Bronchial epithelial cell (primary cell): Measurements from ENCODE around the gene TNRC6B. TPM values are rescaled to one million over a fixed set of nuclear protein-coding genes. Genes with fewer than 3 reads are reported as not detected.
"Not testable (repeated sequence)": the region's sequence is repeated elsewhere in the genome, so short reads cannot be mapped to it uniquely, and the experiment has no call there.

ENCODE experiments used
- DNase-seq: peaks from one replicate; pipeline ENCODE4 v3.0.0-alpha.2; 2010; ENCODE audit warnings: low read depth
- FAIRE-seq: peaks from 2 replicates; lab custom pipeline; 2011; peaks lifted over from hg19 to GRCh38; lab: Jason Lieb, UNC
- H3K27me3 ChIP-seq: 2 replicates; pipeline ENCODE4 v1.5.1; 2011; ENCODE audit warnings: low read length; ENCODE audit not compliant: control insufficient read depth, insufficient read depth
- H3K36me3 ChIP-seq: 2 replicates; pipeline ENCODE4 v1.5.1; 2011; ENCODE audit warnings: low read length; ENCODE audit not compliant: control insufficient read depth, insufficient read depth
- H3K4me3 ChIP-seq: 2 replicates; pipeline ENCODE4 v1.5.1; 2011; ENCODE audit warnings: mild to moderate bottlenecking, low read depth, low read length, control low read depth
- total RNA-seq: library from RNA; depleted of rRNA; stranded (reverse); fragments of >200 nt; gene quantifications from 2 replicates; pipeline ENCODE4 v1.2.1, GENCODE V29; 2014
- TF ChIP-seq, protein P1 (sequence below): IDR thresholded peaks from 2 replicates; pipeline ENCODE4 v1.5.1; 2011; ENCODE audit warnings: mild to moderate bottlenecking, moderate library complexity, low read length, control low read depth, inconsistent platforms; ENCODE audit not compliant: insufficient read depth, severe bottlenecking

Gene TNRC6B
- total RNA-seq, 1 donor from 2014 or later: 8.4 TPM

DNA sequence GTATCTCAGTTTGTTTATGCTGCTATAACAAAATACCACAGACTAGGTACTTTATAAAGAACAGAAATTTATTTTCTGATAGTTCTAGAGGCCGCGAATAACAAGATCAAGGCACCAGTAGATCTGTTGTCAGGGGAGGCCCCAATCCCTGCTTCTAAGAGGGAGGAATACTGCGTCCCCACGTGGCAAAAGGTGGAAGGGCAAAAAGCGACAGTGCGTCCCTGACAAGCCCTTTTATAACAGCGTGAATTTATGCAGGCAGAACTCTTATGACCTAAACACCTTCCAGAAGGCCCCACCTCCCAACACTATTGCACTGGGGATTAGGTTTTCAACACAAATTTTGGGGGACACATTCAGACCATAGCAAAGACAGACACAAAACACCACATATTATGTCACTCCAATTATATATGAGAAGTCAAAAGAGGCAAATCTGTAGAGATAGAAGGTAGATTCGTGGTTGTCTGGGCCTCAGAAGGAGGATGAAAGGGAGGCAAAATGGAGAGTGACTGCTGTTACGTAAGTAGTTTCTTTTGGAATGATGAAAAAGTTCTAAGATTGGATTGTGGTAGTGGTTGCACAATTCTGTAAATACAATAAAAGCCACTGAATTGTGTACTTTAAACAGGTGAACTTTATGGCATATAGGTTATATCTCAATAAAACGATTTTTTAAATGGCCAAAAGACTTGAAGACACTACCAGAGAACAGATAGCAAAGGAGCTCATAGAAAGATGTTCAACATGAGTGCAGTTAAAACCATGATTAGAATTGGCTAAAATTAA, 30.1 kb upstream of the TNRC6B start:
- TF ChIP-seq, protein P1, sequence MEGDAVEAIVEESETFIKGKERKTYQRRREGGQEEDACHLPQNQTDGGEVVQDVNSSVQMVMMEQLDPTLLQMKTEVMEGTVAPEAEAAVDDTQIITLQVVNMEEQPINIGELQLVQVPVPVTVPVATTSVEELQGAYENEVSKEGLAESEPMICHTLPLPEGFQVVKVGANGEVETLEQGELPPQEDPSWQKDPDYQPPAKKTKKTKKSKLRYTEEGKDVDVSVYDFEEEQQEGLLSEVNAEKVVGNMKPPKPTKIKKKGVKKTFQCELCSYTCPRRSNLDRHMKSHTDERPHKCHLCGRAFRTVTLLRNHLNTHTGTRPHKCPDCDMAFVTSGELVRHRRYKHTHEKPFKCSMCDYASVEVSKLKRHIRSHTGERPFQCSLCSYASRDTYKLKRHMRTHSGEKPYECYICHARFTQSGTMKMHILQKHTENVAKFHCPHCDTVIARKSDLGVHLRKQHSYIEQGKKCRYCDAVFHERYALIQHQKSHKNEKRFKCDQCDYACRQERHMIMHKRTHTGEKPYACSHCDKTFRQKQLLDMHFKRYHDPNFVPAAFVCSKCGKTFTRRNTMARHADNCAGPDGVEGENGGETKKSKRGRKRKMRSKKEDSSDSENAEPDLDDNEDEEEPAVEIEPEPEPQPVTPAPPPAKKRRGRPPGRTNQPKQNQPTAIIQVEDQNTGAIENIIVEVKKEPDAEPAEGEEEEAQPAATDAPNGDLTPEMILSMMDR: no peak
- Histone ChIP-seq H3K4me3 (no peak overlapping the region), H3K27me3 (no peaks in the 10 kb centered on the region), H3K36me3 (no peaks in the 10 kb centered on the region)
- DNase-seq (no peak), FAIRE-seq (no peak)

DNA sequence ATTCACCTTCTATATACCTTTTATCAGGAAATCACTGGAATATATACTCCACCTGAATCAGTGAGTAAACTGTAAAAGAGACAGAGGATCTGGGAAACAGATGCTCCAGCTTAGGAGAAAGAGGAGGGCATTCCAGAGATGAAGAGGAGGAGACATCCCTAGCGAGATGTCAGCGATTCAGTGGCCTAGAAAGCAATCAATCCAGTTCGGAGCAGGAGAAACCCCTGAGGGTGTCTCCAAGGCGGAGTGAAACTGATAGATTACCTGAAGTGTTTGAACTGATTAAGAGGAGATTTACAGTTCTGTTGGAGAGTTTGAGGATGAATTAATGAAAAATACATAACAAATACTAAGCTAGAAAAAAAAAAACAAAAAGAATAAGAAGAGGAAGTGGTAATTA, 24.5 kb upstream of the TNRC6B start:
- DNase-seq: no peak
- TF ChIP-seq, protein P1: no peak
- no peak for FAIRE-seq

GRCh38 chr22:40153705-40154104, 24.0 kb upstream of the TNRC6B start:
- H3K27me3 ChIP-seq: peaks cover 2% of the 10 kb centered on the region
- FAIRE-seq (no peak), DNase-seq (no peak)
- H3K36me3 ChIP-seq: no peaks in the 10 kb centered on the region
- H3K4me3 ChIP-seq: no peak overlapping the region
- TF ChIP-seq, protein P1: no peak

More for the DNA sequence above, 24.5 kb upstream of the TNRC6B start:
- no peaks in the 10 kb centered on the region for H3K36me3 ChIP-seq
- peaks cover 2% of the 10 kb centered on the region for H3K27me3 ChIP-seq
- H3K4me3 ChIP-seq: no peak overlapping the region

DNA sequence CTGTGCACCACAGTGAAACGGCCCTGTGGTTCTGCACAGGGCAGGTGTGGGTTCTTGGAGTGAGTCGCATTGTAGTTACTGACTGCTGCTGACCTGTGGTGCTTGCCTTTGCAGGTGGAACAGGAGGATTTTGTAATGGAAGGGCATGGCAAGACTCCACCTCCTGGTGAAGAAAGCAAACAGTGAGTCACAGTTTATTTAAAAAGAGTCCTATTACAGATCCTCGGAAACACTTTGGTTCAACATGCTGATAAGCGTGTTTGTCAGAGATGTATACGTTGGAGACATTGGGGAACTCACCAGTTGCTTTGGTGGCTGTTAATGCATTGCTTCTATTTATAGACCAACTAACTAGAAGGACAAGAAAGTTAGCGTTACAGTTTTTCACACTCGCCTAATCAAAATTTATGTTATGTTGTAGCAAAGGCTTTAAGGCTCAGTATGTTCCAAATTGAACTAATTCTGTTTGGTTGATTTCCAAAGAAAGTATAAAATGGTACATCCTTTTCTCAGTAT, 21.7 kb upstream of the TNRC6B start:
- peak; percentile 94 for DNase-seq
- peak; percentile 92 for FAIRE-seq
- TF ChIP-seq, protein P1: peak; percentile 16
- Histone ChIP-seq H3K4me3 (no peak overlapping the region), H3K27me3 (peaks cover 2% of the 10 kb centered on the region), H3K36me3 (no peaks in the 10 kb centered on the region)

- DNase-seq, FAIRE-seq, H3K4me3 ChIP-seq, H3K27me3 ChIP-seq, H3K36me3 ChIP-seq: not testable (repeated sequence)
Measured at GRCh38 chr22:40156682-40157081, 21.0 kb upstream of the TNRC6B start.

- H3K27me3 ChIP-seq: peaks cover 2% of the 10 kb centered on the region
- DNase-seq (no peak), FAIRE-seq (no peak)
- no peak overlapping the region for H3K4me3 ChIP-seq
- TF ChIP-seq, protein P1: no peak
- no peaks in the 10 kb centered on the region for H3K36me3 ChIP-seq
Measured at GRCh38 chr22:40157330-40157945, 20.3 kb upstream of the TNRC6B start.
